Kidney tubule cell (primary cell): ENCODE data around the gene SNAPC5.
A peak's percentile ranks its signal among the peaks of the same experiment; 100 is the strongest.

ENCODE experiments used
- DNase-seq: peaks from one replicate; pipeline ENCODE4 v3.0.0-alpha.2; 2018; ENCODE audit warnings: low spot score

SNAPC5 gene

DNA sequence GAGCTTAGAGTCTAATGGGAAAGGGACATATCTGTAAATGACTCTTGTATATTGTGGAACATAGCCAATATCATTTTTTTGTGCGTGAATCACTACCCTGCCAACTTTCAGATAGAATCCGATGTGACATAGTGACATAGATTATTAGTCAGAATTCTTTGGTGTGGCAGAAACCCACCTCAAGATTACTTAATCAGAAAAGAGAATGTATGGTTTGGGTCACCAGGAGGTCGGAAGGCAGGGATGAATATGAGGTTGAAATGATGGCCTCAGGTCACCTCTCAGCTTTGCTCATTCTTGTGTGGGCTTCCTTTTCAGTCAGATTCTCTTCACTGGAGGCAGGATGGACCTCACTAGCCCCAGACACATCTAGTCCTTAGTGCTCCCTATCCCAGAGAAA lies 41.4 kb downstream of the SNAPC5 start:
- peak; percentile 31 for DNase-seq

DNA sequence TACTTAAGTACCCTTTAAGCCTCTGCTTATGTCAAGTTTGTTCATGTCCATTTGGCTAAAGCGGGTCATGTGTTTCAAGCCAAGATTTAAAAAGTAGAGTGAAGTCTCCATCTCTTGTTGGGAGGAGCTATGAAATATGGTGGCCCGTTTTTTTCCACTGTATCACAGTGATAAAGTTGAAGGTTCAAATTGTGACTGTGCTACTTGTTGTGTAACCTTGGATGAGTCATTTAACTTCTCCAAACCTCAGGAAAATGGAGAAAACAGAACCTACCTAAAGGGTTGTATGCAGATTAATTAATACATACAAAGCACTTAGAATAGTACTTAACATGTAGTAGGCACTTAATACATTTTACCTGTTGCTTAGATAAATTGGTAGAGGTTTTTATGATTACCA lies 43.4 kb downstream of the SNAPC5 start:
- no peak for DNase-seq

DNA sequence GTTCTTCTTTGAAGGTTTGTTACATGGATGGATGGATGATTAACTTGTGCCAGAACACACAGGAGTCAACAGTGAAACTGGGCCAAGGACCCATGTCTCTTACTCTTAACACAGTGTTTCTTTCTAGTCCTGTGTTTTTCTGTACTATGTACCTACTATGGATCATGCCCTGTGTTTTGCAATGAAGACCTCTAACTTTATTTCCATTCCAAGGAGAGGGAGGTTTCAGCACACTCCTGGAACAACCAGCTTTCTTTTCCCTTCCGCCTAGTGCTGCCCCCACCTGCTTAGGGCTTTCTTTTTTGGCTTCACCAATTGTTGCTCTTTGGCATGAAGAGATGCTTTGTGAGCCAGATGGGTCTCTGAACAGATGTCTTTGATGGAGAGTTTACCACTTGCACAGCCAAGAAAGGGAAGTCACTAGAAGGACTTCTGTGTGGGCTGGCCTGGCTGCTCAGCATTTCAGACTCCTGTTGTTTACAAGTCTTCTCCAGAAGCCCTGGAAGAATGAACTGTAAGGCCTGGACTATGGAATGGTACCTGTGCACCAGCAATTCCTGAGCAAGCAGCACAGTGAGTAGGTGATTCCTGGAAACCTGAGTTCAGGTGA lies 44.5 kb downstream of the SNAPC5 start:
- no peak for DNase-seq

DNA sequence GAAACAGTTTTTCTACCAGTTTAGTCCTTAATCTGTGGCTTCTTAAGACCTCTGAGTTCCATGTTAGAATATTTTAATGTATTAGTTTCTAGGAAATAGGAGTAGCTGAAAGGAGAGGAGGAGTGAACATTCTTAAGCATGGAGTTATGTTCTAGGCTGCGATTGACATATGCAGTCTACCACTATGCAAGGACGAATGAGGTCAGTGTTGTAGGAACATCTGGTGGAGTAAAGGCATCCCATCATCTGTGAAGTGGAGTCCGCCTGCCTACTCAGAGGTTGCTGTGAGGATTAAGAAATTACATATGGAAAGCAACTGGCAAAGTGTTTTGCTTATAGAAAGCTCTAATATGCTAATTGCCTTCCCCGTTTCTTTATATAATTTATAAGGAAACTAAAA lies 45.1 kb downstream of the SNAPC5 start:
- no peak for DNase-seq
